Measurements from ENCODE around the gene NEFH.
"Not testable (repeated sequence)": the region's sequence is repeated elsewhere in the genome, so short reads cannot be mapped to it uniquely, and the experiment has no call there.

The NEFH gene, protein sequence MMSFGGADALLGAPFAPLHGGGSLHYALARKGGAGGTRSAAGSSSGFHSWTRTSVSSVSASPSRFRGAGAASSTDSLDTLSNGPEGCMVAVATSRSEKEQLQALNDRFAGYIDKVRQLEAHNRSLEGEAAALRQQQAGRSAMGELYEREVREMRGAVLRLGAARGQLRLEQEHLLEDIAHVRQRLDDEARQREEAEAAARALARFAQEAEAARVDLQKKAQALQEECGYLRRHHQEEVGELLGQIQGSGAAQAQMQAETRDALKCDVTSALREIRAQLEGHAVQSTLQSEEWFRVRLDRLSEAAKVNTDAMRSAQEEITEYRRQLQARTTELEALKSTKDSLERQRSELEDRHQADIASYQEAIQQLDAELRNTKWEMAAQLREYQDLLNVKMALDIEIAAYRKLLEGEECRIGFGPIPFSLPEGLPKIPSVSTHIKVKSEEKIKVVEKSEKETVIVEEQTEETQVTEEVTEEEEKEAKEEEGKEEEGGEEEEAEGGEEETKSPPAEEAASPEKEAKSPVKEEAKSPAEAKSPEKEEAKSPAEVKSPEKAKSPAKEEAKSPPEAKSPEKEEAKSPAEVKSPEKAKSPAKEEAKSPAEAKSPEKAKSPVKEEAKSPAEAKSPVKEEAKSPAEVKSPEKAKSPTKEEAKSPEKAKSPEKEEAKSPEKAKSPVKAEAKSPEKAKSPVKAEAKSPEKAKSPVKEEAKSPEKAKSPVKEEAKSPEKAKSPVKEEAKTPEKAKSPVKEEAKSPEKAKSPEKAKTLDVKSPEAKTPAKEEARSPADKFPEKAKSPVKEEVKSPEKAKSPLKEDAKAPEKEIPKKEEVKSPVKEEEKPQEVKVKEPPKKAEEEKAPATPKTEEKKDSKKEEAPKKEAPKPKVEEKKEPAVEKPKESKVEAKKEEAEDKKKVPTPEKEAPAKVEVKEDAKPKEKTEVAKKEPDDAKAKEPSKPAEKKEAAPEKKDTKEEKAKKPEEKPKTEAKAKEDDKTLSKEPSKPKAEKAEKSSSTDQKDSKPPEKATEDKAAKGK

DNA sequence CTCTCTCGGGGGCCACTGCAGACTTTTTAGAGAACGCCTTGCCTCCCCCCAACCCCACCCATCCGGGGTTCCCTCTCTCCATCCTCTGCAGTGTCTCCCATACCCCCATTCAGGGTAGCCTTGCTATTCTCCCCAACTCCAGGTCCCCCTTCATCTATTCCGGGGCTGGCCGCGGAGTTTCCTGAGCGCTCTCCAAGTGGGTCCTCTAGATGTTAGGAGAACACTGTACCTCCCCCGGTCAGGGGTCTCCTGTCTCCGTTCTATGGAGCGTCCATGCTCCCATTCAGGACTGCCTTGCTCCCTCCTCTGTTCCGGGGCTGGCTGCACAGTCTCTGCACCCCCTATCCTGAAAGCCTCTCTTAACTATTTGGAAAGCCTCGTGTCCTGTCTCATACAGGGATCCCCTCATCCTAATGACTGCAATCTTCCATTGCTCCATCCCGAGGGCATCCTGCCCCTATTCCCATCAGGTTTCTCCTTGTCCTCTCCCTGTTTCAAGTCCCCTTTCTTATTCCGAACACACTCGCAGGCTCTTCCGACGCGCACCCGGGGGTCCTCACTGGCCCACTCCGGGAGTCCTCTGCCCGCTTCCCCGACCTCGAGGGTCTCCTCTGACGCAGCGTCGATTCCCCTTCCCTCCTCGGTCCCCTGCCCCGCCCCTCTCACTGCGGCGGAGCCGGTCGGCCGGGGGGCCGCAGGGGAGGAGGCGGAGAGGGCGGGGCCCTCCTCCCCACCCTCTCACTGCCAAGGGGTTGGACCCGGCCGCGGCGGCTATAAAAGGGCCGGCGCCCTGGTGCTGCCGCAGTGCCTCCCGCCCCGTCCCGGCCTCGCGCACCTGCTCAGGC lies at the start of gene NEFH:
Gene NEFH (plus strand): TSS at position 802 of the 845 bp plus-strand sequence. CDS start 45 bp downstream, outside the sequence.
- Mint-ChIP-seq H3K4me3 (peak within 1 kb of the TSS; percentile 50), H3K4me1 (peaks cover 14% of the 10 kb centered on the region), H3K36me3 (ENCODE audit: insufficient read depth) (peaks cover 6% of the 10 kb centered on the region), H3K27ac (ENCODE audit: low read depth) (peak within 1 kb of the TSS; percentile 10), H3K9me3 (no peaks in the 10 kb centered on the region), H3K27me3 (peaks cover 58% of the 10 kb centered on the region)
- ATAC-seq (replicated peaks; ENCODE audit: extremely low read depth, poor library complexity, severe bottlenecking) (no peak), DNase-seq (ENCODE audit: low spot score in 2 of 2) (no peak)

DNA sequence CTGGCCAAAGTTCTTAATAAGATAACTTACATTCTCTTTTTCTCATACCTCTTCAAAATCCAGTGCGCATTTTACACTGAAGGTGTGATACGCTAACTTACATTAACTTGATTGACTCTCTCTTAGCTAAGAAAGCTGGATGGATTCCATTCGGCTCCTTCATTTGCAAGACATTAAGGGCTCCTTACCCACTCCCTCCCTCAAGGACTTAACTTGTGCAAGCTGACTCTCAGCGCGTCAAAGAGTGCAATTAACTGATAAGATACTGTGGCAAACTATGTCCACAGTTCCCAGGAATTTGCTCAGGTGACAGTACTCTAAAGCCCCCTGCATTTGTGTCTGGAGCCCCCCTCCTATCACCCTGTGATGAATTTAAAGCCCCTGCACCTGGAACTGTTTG lies 48.0 kb upstream of the NEFH start:
- no peak overlapping the region for H3K4me3 Mint-ChIP-seq
- H3K27me3 Mint-ChIP-seq = peaks cover 45% of the 10 kb centered on the region
- ATAC-seq (replicated peaks; ENCODE audit: extremely low read depth, poor library complexity, severe bottlenecking) (no peak), DNase-seq (ENCODE audit: low spot score in 2 of 2) (no peak)
- no peaks in the 10 kb centered on the region for H3K36me3 Mint-ChIP-seq (ENCODE audit: insufficient read depth)
- no peaks in the 10 kb centered on the region for H3K4me1 Mint-ChIP-seq
- H3K9me3 Mint-ChIP-seq = no peaks in the 10 kb centered on the region
- H3K27ac Mint-ChIP-seq (ENCODE audit: low read depth) = no peak overlapping the region

DNA sequence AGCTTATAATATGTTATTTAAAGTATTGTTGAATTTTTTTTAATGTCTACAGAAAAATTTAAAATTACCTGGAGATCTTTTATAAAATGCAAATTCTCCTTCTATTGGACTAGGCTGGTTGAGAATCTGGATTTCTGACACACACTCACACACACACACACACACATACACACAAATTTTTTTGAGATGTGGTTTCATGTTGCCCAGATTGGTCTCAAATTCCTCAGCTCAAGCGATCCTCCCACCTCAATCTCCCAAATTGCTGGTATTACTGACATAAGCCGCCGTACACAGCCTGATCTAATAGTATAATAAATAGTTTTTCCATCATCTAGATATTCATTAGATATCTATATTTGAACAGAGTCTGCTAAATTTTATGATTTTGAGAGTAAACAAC lies 46.2 kb upstream of the NEFH start:
- peaks cover 45% of the 10 kb centered on the region for H3K27me3 Mint-ChIP-seq
- H3K9me3 Mint-ChIP-seq = no peaks in the 10 kb centered on the region
- H3K4me1 Mint-ChIP-seq = no peaks in the 10 kb centered on the region
- no peak overlapping the region for H3K4me3 Mint-ChIP-seq
- ATAC-seq (replicated peaks; ENCODE audit: extremely low read depth, poor library complexity, severe bottlenecking) (no peak), DNase-seq (ENCODE audit: low spot score in 2 of 2) (no peak)
- H3K36me3 Mint-ChIP-seq (ENCODE audit: insufficient read depth) = peaks cover 1% of the 10 kb centered on the region
- no peak overlapping the region for H3K27ac Mint-ChIP-seq (ENCODE audit: low read depth)

DNA sequence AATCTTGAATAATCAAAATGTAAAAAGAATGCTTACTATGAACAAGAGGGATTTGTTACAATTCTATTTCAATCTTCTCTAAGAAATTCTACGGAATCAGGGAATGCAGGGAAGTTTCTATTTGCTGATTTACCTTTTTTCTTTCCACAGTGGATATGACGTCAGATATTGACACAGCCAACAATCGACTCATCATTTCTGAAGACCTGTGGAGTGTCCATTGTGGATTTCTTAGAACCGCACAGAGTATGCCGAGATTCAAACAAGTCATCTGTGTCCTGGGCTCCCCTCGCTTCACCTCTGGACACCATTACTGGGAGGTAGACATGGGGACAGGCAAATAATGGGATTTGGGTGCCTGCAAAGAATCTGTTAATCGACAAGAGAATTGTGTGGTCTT lies 45.7 kb upstream of the NEFH start:
- peaks cover 45% of the 10 kb centered on the region for H3K27me3 Mint-ChIP-seq

DNA sequence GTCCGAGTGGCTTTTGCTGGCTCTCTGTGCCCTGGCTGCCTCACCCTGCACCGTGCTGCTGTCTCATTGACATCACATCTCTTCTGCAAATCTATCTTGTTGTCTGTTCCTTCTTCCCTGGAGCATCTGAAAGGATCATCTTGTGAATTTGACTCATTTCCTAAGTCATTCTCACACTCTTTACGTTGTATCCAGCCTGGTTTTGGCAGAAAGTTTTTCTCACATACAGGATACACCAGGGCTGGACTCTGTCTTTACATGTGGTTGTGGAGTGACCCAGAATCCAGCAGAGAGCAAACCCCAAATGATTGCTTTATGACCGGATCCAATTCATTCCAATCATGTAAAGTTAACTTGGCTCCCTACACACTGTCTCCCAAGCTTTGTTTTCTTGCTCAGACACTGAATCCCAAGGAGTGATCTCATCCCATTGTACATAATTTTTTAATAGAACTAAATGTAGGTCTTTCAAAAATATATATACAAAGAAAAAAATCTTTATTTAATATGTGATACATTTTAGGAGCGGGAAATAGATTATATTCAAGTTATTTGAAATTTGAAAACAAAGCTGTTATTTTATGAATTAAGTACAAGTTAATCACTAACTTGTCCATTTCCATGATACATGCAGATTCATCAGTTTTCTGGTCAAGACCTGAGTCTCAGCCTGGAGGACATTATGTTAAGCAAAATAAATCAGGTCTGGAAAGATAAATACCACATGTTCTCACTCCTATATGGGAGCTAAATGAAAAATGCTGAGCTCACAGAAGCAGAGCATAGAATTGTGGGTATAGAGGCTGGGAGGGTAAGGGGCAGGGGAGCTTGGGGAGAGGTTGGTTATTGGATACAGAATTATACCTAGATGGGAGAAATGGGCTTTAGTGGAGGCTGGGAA lies 44.5 kb upstream of the NEFH start:
- no peak overlapping the region for H3K27ac Mint-ChIP-seq (ENCODE audit: low read depth)
- ATAC-seq (replicated peaks; ENCODE audit: extremely low read depth, poor library complexity, severe bottlenecking) (no peak), DNase-seq (ENCODE audit: low spot score in 2 of 2) (no peak)
- H3K4me1 Mint-ChIP-seq = no peaks in the 10 kb centered on the region
- H3K27me3 Mint-ChIP-seq = peaks cover 45% of the 10 kb centered on the region
- H3K4me3 Mint-ChIP-seq = no peak overlapping the region
- peaks cover 2% of the 10 kb centered on the region for H3K36me3 Mint-ChIP-seq (ENCODE audit: insufficient read depth)
- H3K9me3 Mint-ChIP-seq = no peaks in the 10 kb centered on the region

More for the DNA sequence above, 45.7 kb upstream of the NEFH start:
- H3K27ac Mint-ChIP-seq (ENCODE audit: low read depth) = no peak overlapping the region
- H3K4me3 Mint-ChIP-seq = no peak overlapping the region
- no peak for DNase-seq (ENCODE audit: low spot score in 2 of 2)
- H3K4me1 Mint-ChIP-seq = no peaks in the 10 kb centered on the region
- ATAC-seq (replicated peaks; ENCODE audit: extremely low read depth, poor library complexity, severe bottlenecking) = no peak
- H3K36me3 Mint-ChIP-seq (ENCODE audit: insufficient read depth) = peaks cover 2% of the 10 kb centered on the region
- no peaks in the 10 kb centered on the region for H3K9me3 Mint-ChIP-seq

DNA sequence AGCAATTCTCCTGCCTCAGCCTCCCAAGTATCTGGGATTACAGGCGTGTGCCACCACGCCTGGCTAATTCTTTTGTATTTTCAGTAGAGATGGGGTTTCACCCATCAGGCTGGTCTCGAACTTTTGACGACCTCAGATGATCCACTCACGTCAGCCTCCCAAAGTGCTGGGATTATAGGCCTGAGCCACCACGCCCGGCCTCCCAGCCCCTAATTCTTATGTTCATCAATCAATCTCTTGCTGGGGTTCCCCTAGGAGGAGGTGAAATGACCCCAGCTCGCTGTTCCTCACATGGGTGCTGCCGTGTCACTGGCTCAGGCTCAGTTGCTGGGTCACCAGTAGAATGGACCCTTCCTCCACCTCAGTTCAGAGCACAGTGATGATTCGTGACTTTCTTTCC lies 41.7 kb upstream of the NEFH start, which contains the start of gene RFPL1:
Gene RFPL1 (plus strand): TSS at position 301 of the 400 bp plus-strand sequence.
- H3K27ac Mint-ChIP-seq (ENCODE audit: low read depth); ATAC-seq (replicated peaks; ENCODE audit: extremely low read depth, poor library complexity, severe bottlenecking); H3K4me3 Mint-ChIP-seq; H3K9me3 Mint-ChIP-seq; DNase-seq (ENCODE audit: low spot score in 2 of 2); H3K4me1 Mint-ChIP-seq; H3K36me3 Mint-ChIP-seq (ENCODE audit: insufficient read depth): not testable (repeated sequence)
- H3K27me3 Mint-ChIP-seq = peaks cover 54% of the 10 kb centered on the region

DNA sequence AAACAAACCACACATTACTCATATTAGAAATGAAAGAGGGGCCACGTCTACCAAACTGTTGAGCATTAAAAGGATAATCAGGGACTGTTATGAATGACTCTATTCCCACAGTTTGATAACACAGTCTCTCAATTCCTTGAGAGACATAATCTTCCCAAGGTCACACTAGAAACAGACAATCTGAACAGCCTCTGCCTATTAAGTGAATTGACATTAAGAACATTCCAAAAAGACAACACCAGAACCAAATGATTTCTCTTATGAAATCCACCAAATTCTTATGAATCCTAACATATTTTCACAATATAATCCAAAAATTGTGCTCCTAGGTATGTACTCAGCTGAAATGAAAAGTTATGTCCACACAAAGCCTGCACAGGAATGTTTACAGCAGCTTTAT lies 37.0 kb upstream of the NEFH start:
- Mint-ChIP-seq H3K36me3 (ENCODE audit: insufficient read depth) (peaks cover 4% of the 10 kb centered on the region), H3K27ac (ENCODE audit: low read depth) (no peak overlapping the region), H3K9me3 (no peaks in the 10 kb centered on the region), H3K4me3 (no peak overlapping the region), H3K27me3 (peaks cover 33% of the 10 kb centered on the region), H3K4me1 (no peaks in the 10 kb centered on the region)
- no peak for ATAC-seq (replicated peaks; ENCODE audit: extremely low read depth, poor library complexity, severe bottlenecking)
- no peak for DNase-seq (ENCODE audit: low spot score in 2 of 2)

DNA sequence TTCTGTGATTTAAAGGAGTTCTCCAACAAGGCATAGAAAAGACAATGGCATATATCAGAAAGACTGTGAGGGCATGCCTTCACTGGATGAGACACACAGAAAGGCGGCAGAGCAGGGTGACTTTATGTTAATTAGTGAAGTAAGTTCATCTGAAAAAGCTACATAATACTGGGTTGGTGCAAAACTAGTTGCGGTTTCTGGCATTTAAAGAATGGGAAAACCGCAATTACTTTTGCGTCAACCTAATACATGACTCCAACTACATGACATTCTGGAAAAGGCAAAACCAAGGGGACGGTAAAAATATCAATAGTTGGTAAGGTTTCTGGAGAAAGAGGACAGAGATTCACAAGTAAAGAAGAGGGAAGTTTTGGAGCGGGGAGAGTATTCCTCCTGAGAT lies 36.6 kb upstream of the NEFH start:
- H3K27me3 Mint-ChIP-seq = peaks cover 33% of the 10 kb centered on the region
- H3K9me3 Mint-ChIP-seq = no peaks in the 10 kb centered on the region
- ATAC-seq (replicated peaks; ENCODE audit: extremely low read depth, poor library complexity, severe bottlenecking) (no peak), DNase-seq (ENCODE audit: low spot score in 2 of 2) (no peak)
- no peak overlapping the region for H3K27ac Mint-ChIP-seq (ENCODE audit: low read depth)
- H3K4me3 Mint-ChIP-seq = no peak overlapping the region
- peaks cover 4% of the 10 kb centered on the region for H3K36me3 Mint-ChIP-seq (ENCODE audit: insufficient read depth)
- no peaks in the 10 kb centered on the region for H3K4me1 Mint-ChIP-seq

DNA sequence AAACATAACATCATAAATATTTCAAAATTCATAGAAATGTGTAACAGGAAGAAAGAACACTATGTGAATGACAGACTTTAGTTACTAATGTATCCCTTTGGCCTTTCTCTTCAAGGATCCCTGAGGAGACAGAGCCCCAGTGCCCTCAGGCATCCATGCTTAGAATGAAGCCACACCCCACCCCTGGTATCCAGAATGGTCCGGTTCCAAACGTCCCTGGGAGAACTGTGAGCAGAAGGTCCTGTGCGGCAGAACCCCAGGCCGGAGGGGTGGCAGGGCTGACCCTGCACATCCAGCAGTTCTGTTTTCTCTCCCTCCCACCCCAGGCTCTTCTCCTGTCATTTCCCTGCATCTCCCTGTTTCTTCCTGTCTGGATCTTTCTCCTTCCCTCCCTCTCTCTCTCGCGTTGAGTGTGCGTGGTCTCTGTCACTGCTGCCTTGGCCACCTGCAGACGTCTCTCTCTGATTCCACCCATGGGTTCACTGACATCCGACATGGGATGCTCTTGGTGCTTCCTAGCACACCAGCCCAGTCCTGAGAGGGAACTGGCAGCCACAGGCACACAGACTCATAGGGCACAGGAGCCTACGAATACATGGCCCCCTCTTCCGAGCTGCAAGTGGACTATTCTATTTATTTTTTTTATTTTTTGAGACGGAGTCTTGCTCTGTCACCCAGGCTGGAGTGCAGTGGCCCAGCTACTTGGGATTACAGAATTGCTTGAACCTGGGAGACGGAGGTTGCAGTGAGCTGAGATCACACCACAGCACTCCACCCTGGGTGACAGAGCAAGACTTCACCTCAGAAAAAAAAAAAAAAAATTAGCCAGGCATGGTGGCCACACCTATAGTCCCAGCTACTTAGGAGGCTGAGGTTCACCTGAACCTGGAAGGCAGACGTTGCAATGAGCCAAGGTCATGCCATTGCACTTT lies 35.9 kb upstream of the NEFH start:
- Mint-ChIP-seq H3K4me1 (no peaks in the 10 kb centered on the region), H3K4me3 (no peak overlapping the region), H3K36me3 (ENCODE audit: insufficient read depth) (peaks cover 2% of the 10 kb centered on the region), H3K27me3 (peaks cover 33% of the 10 kb centered on the region), H3K9me3 (no peaks in the 10 kb centered on the region), H3K27ac (ENCODE audit: low read depth) (no peak overlapping the region)
- no peak for ATAC-seq (replicated peaks; ENCODE audit: extremely low read depth, poor library complexity, severe bottlenecking)
- DNase-seq (ENCODE audit: low spot score in 2 of 2) = no peak

DNA sequence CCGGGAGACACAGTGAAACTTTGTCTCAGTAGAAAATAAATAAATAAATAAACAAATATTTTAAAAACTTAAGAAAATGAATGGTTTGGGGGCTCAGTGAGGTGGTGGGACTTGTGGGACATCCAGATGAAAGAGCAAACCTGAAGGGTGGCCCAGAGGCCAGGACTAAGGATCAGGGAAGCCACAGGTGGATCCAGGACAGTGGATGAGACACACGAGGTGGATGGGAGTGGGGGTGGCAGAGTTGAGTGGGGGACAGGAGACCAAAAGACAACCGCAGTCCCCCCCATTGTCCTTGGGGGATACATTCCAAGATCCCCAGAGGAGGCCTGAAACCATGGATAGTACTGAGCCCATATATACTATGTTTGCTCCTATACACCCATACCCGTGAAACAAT lies 34.5 kb upstream of the NEFH start:
- H3K36me3 Mint-ChIP-seq (ENCODE audit: insufficient read depth) = peaks cover 2% of the 10 kb centered on the region
- no peaks in the 10 kb centered on the region for H3K9me3 Mint-ChIP-seq
- ATAC-seq (replicated peaks; ENCODE audit: extremely low read depth, poor library complexity, severe bottlenecking) (no peak), DNase-seq (ENCODE audit: low spot score in 2 of 2) (no peak)
- H3K27ac Mint-ChIP-seq (ENCODE audit: low read depth) = no peak overlapping the region
- no peaks in the 10 kb centered on the region for H3K4me1 Mint-ChIP-seq
- H3K4me3 Mint-ChIP-seq = no peak overlapping the region
- H3K27me3 Mint-ChIP-seq = peaks cover 33% of the 10 kb centered on the region

DNA sequence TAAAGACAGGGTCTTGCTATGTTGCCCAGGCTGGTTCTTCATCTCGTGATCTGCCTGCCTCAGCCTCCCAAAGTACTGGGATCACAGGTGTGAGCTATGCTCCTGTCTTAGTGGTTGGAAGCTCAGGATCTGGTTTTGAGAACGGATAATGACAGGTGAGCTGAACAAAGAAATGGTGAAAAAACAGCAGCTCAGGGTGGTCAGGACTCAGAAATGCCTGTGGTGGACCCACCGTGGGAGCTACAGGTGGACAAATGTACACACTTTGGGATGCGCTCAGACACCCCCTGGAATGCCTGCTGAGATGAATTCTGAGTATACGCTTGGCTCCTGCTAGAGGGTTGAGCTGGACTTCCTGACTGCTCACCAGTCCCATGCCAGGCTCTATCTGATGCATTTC lies 32.1 kb upstream of the NEFH start:
- peaks cover 13% of the 10 kb centered on the region for H3K27me3 Mint-ChIP-seq
- H3K4me3 Mint-ChIP-seq = no peak overlapping the region
- H3K4me1 Mint-ChIP-seq = no peaks in the 10 kb centered on the region
- no peak for DNase-seq (ENCODE audit: low spot score in 2 of 2)
- H3K36me3 Mint-ChIP-seq (ENCODE audit: insufficient read depth) = no peaks in the 10 kb centered on the region
- H3K9me3 Mint-ChIP-seq = no peaks in the 10 kb centered on the region
- ATAC-seq (replicated peaks; ENCODE audit: extremely low read depth, poor library complexity, severe bottlenecking) = no peak
- H3K27ac Mint-ChIP-seq (ENCODE audit: low read depth) = no peak overlapping the region
